Neural crest cell (in vitro differentiated cells): Measurements from ENCODE around the gene ZBTB45. TPM values are rescaled to one million over a fixed set of nuclear protein-coding genes. Genes with fewer than 3 reads are reported as not detected.
A peak's percentile ranks its signal among the peaks of the same experiment; 100 is the strongest.

Experiments
- DNase-seq: peaks from one replicate; pipeline ENCODE4 v3.0.0; 2021; ENCODE audit warnings: low read depth, mixed read lengths, low spot score
- H3K27ac Mint-ChIP-seq: one replicate; pipeline ENCODE4 v1.8.0; 2021; ENCODE audit warnings: mild to moderate bottlenecking, mixed read lengths; ENCODE audit not compliant: unreplicated experiment
- H3K27me3 Mint-ChIP-seq: 2 replicates; pipeline ENCODE4 v1.8.0; 2021; ENCODE audit warnings: low read depth, mild to moderate bottlenecking, mixed read lengths
- H3K36me3 Mint-ChIP-seq: 2 replicates; pipeline ENCODE4 v1.8.0; 2021; ENCODE audit warnings: low read depth, mild to moderate bottlenecking, mixed read lengths
- H3K4me1 Mint-ChIP-seq: 2 replicates; pipeline ENCODE4 v1.8.0; 2021; ENCODE audit warnings: mixed read lengths
- H3K4me3 Mint-ChIP-seq: one replicate; pipeline ENCODE4 v1.8.0; 2021; ENCODE audit warnings: mild to moderate bottlenecking, mixed read lengths
- H3K9me3 Mint-ChIP-seq: 2 replicates; pipeline ENCODE4 v1.8.0; 2021; ENCODE audit warnings: mixed read lengths
- CTCF ChIP-seq: fragments of 200-600 bp; sonication (generic); conservative IDR thresholded peaks from 2 replicates; pipeline ENCODE4 v1.5.0; 2021; ENCODE audit warnings: antibody characterized with exemption, mild to moderate bottlenecking
- microRNA-seq: library from miRNA; unstranded; fragments of <30 nt; microRNA quantifications from one replicate; pipeline ENCODE4, GENCODE V29; 2020
- total RNA-seq: library from RNA; stranded (reverse); gene quantifications from 2 replicates; pipeline ENCODE4 v1.2.1, GENCODE V29; 2021

ZBTB45 gene
- total RNA-seq, 1 donor from 2014 or later: 27.3 TPM

GRCh38 chr19:58469241-58470013 is 50.2 kb downstream of the ZBTB45 start:
- Mint-ChIP-seq H3K36me3 (no peaks in the 10 kb centered on the region), H3K4me3 (peak overlapping the region; percentile 88), H3K4me1 (peaks cover 28% of the 10 kb centered on the region), H3K27ac (no peak overlapping the region), H3K9me3 (no peaks in the 10 kb centered on the region), H3K27me3 (peaks cover 3% of the 10 kb centered on the region)
- no peak for DNase-seq
- TF ChIP-seq CTCF: no peak

GRCh38 chr19:58468216-58468839 is 51.3 kb downstream of the ZBTB45 start:
- no peaks in the 10 kb centered on the region for H3K9me3 Mint-ChIP-seq
- TF ChIP-seq CTCF: no peak
- peaks cover 27% of the 10 kb centered on the region for H3K4me1 Mint-ChIP-seq
- peaks cover 3% of the 10 kb centered on the region for H3K27me3 Mint-ChIP-seq
- no peak overlapping the region for H3K27ac Mint-ChIP-seq
- peak overlapping the region; percentile 88 for H3K4me3 Mint-ChIP-seq
- no peak for DNase-seq
- no peaks in the 10 kb centered on the region for H3K36me3 Mint-ChIP-seq

GRCh38 chr19:58466760-58467589 is 52.6 kb downstream of the ZBTB45 start, which contains the start of gene ZNF324:
Gene ZNF324 (plus strand): TSS chr19:58467080. CDS start chr19:58469186, 2,106 bp downstream.
- H3K27ac Mint-ChIP-seq: peak within 1 kb of the TSS; percentile 67

GRCh38 chr19:58466089-58466759 is 53.4 kb downstream of the ZBTB45 start:
- peaks cover 3% of the 10 kb centered on the region for H3K27me3 Mint-ChIP-seq
- H3K36me3 Mint-ChIP-seq: no peaks in the 10 kb centered on the region
- no peak for DNase-seq
- peak overlapping the region; percentile 88 for H3K4me3 Mint-ChIP-seq
- H3K27ac Mint-ChIP-seq: no peak overlapping the region
- TF ChIP-seq CTCF: no peak
- H3K9me3 Mint-ChIP-seq: no peaks in the 10 kb centered on the region
- peaks cover 27% of the 10 kb centered on the region for H3K4me1 Mint-ChIP-seq

More at GRCh38 chr19:58466760-58467589, 52.6 kb downstream of the ZBTB45 start, which contains the start of gene ZNF324:
- peak; percentile 96 for DNase-seq
- H3K27me3 Mint-ChIP-seq: peaks cover 3% of the 10 kb centered on the region
- H3K9me3 Mint-ChIP-seq: no peaks in the 10 kb centered on the region
- H3K4me1 Mint-ChIP-seq: peaks cover 27% of the 10 kb centered on the region
- H3K36me3 Mint-ChIP-seq: no peaks in the 10 kb centered on the region
- peak within 1 kb of the TSS; percentile 88 for H3K4me3 Mint-ChIP-seq
- no peak for TF ChIP-seq CTCF

Small RNA genes lying within 50 kb of the gene (microRNA-seq; reads per million reads assigned to microRNA genes)
- gene MIR6807: 40.3 reads per million, percentile 47 among the genes with 10 or more reads in this experiment

Other genes with a start within 250 kb of the ZBTB45 start
- 20.0 and 20.5 TPM in 2 replicates for gene ZNF8, start 240.9 kb downstream of the ZBTB45 start, total RNA-seq
- 46.4 and 47.6 TPM in 2 replicates for gene ERVK3-1, start 214.4 kb downstream of the ZBTB45 start, total RNA-seq
- 6.2 and 6.3 TPM in 2 replicates for gene ZSCAN22, start 192.8 kb downstream of the ZBTB45 start, total RNA-seq
- gene A1BG, start 166.3 kb downstream of the ZBTB45 start, total RNA-seq: 17.6 and 17.8 TPM in 2 replicates
- gene ZNF497, start 157.1 kb downstream of the ZBTB45 start, total RNA-seq: 8.4 and 9.1 TPM in 2 replicates
- gene ZNF837, start 138.8 kb downstream of the ZBTB45 start, total RNA-seq: 4.5 and 5.0 TPM in 2 replicates
- 1,209 and 1,215 TPM in 2 replicates for gene RPS5, start 132.5 kb downstream of the ZBTB45 start, total RNA-seq
- 1.5 and 1.6 TPM in 2 replicates for gene RNF225, start 124.2 kb downstream of the ZBTB45 start, total RNA-seq
- gene ZNF584, start 111.2 kb downstream of the ZBTB45 start, total RNA-seq: 28.4 and 31.1 TPM in 2 replicates
- 0.28 and 0.52 TPM in 2 replicates for gene ZNF132, start 79.7 kb downstream of the ZBTB45 start, total RNA-seq
- gene ZNF324B, start 68.2 kb downstream of the ZBTB45 start, total RNA-seq: 11.9 and 14.8 TPM in 2 replicates
- 17.5 and 18.8 TPM in 2 replicates for gene ZNF324, start 52.7 kb downstream of the ZBTB45 start, total RNA-seq
- 16.5 and 18.6 TPM in 2 replicates for gene ZNF446, start 43.5 kb downstream of the ZBTB45 start, total RNA-seq
- gene SLC27A5, start 7.8 kb downstream of the ZBTB45 start, total RNA-seq: 16.2 and 17.5 TPM in 2 replicates
- gene TRIM28, start 24.3 kb upstream of the ZBTB45 start, total RNA-seq: 964 and 1,000 TPM in 2 replicates
- 61.6 and 64.6 TPM in 2 replicates for gene CHMP2A, start 35.3 kb upstream of the ZBTB45 start, total RNA-seq
- gene UBE2M, start 38.8 kb upstream of the ZBTB45 start, total RNA-seq: 113 and 119 TPM in 2 replicates
- 40.5 and 43.3 TPM in 2 replicates for gene MZF1, start 53.5 kb upstream of the ZBTB45 start, total RNA-seq